Pericardium fibroblast (primary cell): ENCODE measurements around the gene OR5AS1. TPM values are rescaled to one million over a fixed set of nuclear protein-coding genes. Genes with fewer than 3 reads are reported as not detected.

ENCODE experiments used
- total RNA-seq: library from RNA; depleted of rRNA; stranded (reverse); fragments of >200 nt; gene quantifications from 2 replicates; pipeline ENCODE4 v1.2.3, GENCODE V29; 2015

OR5AS1 gene
- not detected in 2 replicates for total RNA-seq

DNA sequence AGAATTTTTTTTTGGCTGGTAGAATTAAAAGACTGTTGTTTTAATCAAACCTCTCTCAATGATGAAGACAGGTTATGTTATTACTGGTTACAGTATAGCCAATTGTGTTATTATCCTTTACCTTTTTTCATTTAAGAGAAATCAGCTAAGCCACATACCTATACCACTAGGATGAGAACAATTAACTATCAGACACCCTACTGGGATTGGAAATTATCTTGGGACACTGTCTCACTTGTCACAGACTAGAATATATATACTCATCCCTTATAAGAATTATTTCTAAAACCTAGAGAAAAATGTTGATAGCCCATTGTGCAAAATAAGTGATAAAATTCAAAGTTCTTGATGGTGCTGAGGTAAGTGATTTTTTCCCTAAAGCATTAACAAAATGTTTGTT is at the start of gene OR5AS1:
Gene OR5AS1 (plus strand): TSS at position 301 of the 400 bp plus-strand sequence. CDS start 2,765 bp downstream, outside the sequence.

GRCh38 chr11:55994525-55994924 is 32.9 kb upstream of the OR5AS1 start, which contains the start of gene OR5F1:
OR5F1 (minus strand) TSS chr11:55994625; CDS start chr11:55994625, 0 bp downstream.

Other genes with a start within 250 kb of the OR5AS1 start
- gene OR5D14, start 232.1 kb upstream of the OR5AS1 start, total RNA-seq = not detected in 2 replicates
- not detected in 2 replicates for gene OR5L1, start 216.3 kb upstream of the OR5AS1 start, total RNA-seq
- not detected in 2 replicates for gene OR5D18, start 208.0 kb upstream of the OR5AS1 start, total RNA-seq
- not detected in 2 replicates for gene OR5L2, start 200.4 kb upstream of the OR5AS1 start, total RNA-seq
- gene OR5D16, start 188.9 kb upstream of the OR5AS1 start, total RNA-seq = not detected in 2 replicates
- not detected in 2 replicates for gene TRIM51, start 144.4 kb upstream of the OR5AS1 start, total RNA-seq
- gene OR5W2, start 113.1 kb upstream of the OR5AS1 start, total RNA-seq = not detected in 2 replicates
- gene OR5I1, start 91.3 kb upstream of the OR5AS1 start, total RNA-seq = not detected in 2 replicates
- not detected in 2 replicates for gene OR10AG1, start 57.7 kb upstream of the OR5AS1 start, total RNA-seq
- gene OR5F1, start 33.0 kb upstream of the OR5AS1 start, total RNA-seq = not detected in 2 replicates
- not detected in 2 replicates for gene OR8I2, start 65.7 kb downstream of the OR5AS1 start, total RNA-seq
- not detected in 2 replicates for gene OR8H2, start 76.0 kb downstream of the OR5AS1 start, total RNA-seq
- gene OR8H3, start 94.7 kb downstream of the OR5AS1 start, total RNA-seq = not detected in 2 replicates
- not detected in 2 replicates for gene OR8J3, start 112.5 kb downstream of the OR5AS1 start, total RNA-seq
- gene OR8K5, start 132.7 kb downstream of the OR5AS1 start, total RNA-seq = not detected in 2 replicates
- not detected in 2 replicates for gene OR5J2, start 149.0 kb downstream of the OR5AS1 start, total RNA-seq
- gene OR5T2, start 206.6 kb downstream of the OR5AS1 start, total RNA-seq = not detected in 2 replicates
- not detected in 2 replicates for gene OR5T3, start 224.6 kb downstream of the OR5AS1 start, total RNA-seq
- gene OR5T1, start 246.5 kb downstream of the OR5AS1 start, total RNA-seq = not detected in 2 replicates